Ascending aorta (tissue), 2 donors: ENCODE measurements around the gene POU3F3. TPM values are rescaled to one million over a fixed set of nuclear protein-coding genes. Genes with fewer than 3 reads are reported as not detected.

Experiments
- DNase-seq, 2 donors: peaks; one replicate each; pipeline ENCODE4 v3.0.0-alpha.2; 2019; ENCODE audit warnings: low spot score in 2 of 2
- H3K27ac ChIP-seq, 2 donors: fragments of 200-600 bp; sonication (generic); one replicate each; pipeline ENCODE4 v1.5.1; 2016 to 2017; ENCODE audit warnings: mild to moderate bottlenecking in 1 of 2
- H3K27me3 ChIP-seq: fragments of 200-600 bp; sonication (generic); one replicate; pipeline ENCODE4 v1.5.1; 2017
- H3K36me3 ChIP-seq, 2 donors: fragments of 200-600 bp; sonication (generic); one replicate each; pipeline ENCODE4 v1.5.1; 2016
- H3K4me1 ChIP-seq, 2 donors: fragments of 200-600 bp; sonication (generic); one replicate each; pipeline ENCODE4 v1.5.1; 2016 to 2017; ENCODE audit warnings: mild to moderate bottlenecking in 1 of 2
- H3K4me3 ChIP-seq, 2 donors: fragments of 200-600 bp; sonication (generic); one replicate each; pipeline ENCODE4 v1.5.1; 2016 to 2017; ENCODE audit warnings: mild to moderate bottlenecking in 1 of 2
- H3K9me3 ChIP-seq, 2 donors: fragments of 200-600 bp; sonication (generic); one replicate each; pipeline ENCODE4 v1.5.1; 2016
- intact Hi-C: fragments of 100-400 bp; cut with DNase I; formaldehyde crosslinking; loops from one replicate; pipeline ENCODE4 v1.15.1; 2023
- total RNA-seq: library from RNA; depleted of rRNA; stranded (reverse); fragments of >200 nt; gene quantifications from one replicate; pipeline ENCODE4 v1.1.0, GENCODE V29; 2016
- TF ChIP-seq, protein P1 (sequence below), 3 experiments: fragments of 200-600 bp in 2 of 3; fragments of 450-650 bp in 1 of 3; sonication (generic) in 2 of 3; IDR thresholded peaks; one replicate each; pipeline ENCODE4 v1.5.1; 2016 to 2019; ENCODE audit warnings: antibody characterized with exemption in 3 of 3, mild to moderate bottlenecking in 1 of 3, moderate library complexity in 1 of 3

Gene POU3F3
- total RNA-seq, 1 donor from 2014 or later: 0.21 TPM

GRCh38 chr2:104874230-104874629, 20.3 kb downstream of the POU3F3 start:
- TF ChIP-seq, protein P1, sequence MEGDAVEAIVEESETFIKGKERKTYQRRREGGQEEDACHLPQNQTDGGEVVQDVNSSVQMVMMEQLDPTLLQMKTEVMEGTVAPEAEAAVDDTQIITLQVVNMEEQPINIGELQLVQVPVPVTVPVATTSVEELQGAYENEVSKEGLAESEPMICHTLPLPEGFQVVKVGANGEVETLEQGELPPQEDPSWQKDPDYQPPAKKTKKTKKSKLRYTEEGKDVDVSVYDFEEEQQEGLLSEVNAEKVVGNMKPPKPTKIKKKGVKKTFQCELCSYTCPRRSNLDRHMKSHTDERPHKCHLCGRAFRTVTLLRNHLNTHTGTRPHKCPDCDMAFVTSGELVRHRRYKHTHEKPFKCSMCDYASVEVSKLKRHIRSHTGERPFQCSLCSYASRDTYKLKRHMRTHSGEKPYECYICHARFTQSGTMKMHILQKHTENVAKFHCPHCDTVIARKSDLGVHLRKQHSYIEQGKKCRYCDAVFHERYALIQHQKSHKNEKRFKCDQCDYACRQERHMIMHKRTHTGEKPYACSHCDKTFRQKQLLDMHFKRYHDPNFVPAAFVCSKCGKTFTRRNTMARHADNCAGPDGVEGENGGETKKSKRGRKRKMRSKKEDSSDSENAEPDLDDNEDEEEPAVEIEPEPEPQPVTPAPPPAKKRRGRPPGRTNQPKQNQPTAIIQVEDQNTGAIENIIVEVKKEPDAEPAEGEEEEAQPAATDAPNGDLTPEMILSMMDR (IDR thresholded peaks at IDR 0.05): no peak
- Histone ChIP-seq H3K4me3 (no peak overlapping the region), H3K36me3 (no peaks in the 10 kb centered on the region), H3K27ac (no peak overlapping the region), H3K27me3 (peaks cover 7% of the 10 kb centered on the region), H3K4me1 (peaks cover 2 to 4% of the 10 kb centered on the region in 2 donors), H3K9me3 (no peaks in the 10 kb centered on the region)
- DNase-seq: no peak
- intact Hi-C loops: no loop called here

- DNase-seq: no peak
- TF ChIP-seq, protein P1 (IDR thresholded peaks at IDR 0.05): no peak
- peaks cover 7% of the 10 kb centered on the region for H3K27me3 ChIP-seq
- no peaks in the 10 kb centered on the region for H3K9me3 ChIP-seq
- intact Hi-C loops: no loop called here
- peaks cover 2 to 4% of the 10 kb centered on the region in 2 donors for H3K4me1 ChIP-seq
- no peak overlapping the region for H3K27ac ChIP-seq
- no peak overlapping the region for H3K4me3 ChIP-seq
- no peaks in the 10 kb centered on the region for H3K36me3 ChIP-seq
Measured at GRCh38 chr2:104875262-104875661, 21.3 kb downstream of the POU3F3 start.

DNA sequence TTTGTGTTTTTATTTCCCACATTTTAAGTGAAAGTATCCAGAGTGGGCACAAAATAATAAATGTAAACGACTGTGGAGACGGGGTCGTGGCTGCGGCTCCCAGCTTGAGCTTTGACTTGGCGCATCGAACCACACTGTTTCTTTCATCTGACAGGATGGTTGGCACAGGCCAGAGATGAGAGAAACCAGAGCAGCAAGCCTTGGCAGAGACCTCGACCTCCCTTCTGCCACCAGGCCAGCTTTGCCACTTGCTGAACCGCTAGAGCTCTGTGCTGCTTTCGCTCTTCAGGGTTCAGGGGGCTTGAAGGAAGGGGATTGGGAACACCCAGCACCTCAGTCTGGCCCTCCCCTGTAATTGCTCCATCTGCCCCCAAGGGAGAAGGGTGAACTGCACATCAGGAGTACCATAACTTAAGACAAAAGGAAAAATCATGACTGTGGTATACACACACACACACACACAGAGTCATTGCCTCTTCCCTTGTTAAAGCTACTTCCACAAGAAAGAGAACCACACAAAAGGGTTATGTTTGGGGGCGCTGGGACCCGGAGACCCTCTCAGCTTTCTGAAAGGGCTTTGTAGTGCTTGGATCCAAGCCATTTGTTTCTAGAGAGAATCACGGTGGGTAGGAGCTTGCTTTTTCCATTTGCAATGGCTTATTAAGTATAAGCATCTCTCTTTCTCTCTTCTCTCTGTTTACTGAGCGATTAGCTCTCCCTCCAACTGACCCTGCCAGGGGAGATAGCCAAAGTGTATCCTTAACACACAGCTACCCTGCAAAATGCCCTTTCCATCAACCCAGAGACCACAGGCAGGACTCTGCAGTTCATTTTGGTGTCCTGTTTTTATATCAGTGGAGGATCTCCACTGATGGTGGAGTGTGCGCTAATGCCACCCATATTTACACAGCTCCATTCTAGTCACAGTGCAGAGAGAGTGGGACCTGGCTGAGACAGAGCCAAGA, 23.0 kb downstream of the POU3F3 start:
- H3K36me3 ChIP-seq: no peaks in the 10 kb centered on the region
- no peak overlapping the region for H3K4me3 ChIP-seq
- H3K4me1 ChIP-seq: peaks cover 2 to 4% of the 10 kb centered on the region in 2 donors
- TF ChIP-seq, protein P1 (IDR thresholded peaks at IDR 0.05): no peak
- H3K9me3 ChIP-seq: no peaks in the 10 kb centered on the region
- DNase-seq: no peak
- intact Hi-C loops: no loop called here
- H3K27ac ChIP-seq: no peak overlapping the region
- H3K27me3 ChIP-seq: peaks cover 7% of the 10 kb centered on the region

DNA sequence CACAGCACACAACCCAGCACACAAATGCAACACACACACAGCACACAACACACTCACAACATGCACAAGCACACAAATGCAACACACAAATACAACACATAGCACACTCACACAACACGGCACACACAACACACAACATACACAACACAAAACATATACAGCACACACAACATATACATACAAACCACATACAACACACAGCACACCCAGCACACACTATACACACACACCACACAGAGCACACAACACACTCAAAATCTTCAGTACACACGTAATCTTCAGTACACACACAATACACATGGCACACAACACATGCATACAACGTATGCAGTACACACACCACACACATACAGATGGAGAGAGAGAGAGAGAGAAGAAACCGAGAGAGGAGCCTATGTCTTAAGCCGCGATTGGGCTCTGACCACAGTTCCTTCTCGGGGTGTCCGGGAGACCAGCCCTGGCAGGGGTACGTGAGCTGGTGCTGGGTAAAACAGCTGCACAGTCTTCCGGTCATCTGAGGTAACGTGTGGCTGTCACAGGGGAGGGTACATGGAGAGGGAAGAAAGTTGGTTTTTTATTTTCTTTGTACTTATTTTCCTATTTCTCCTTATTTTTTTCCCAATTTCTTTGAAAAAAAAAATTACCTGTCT, 25.1 kb downstream of the POU3F3 start:
- no peak for DNase-seq
- TF ChIP-seq, protein P1 (IDR thresholded peaks at IDR 0.05): no peak
- Histone ChIP-seq H3K27ac (no peak overlapping the region), H3K4me3 (no peak overlapping the region), H3K9me3 (no peaks in the 10 kb centered on the region), H3K36me3 (no peaks in the 10 kb centered on the region), H3K27me3 (peaks cover 4% of the 10 kb centered on the region), H3K4me1 (no peaks in the 10 kb centered on the region)
- intact Hi-C loops: no loop called here

DNA sequence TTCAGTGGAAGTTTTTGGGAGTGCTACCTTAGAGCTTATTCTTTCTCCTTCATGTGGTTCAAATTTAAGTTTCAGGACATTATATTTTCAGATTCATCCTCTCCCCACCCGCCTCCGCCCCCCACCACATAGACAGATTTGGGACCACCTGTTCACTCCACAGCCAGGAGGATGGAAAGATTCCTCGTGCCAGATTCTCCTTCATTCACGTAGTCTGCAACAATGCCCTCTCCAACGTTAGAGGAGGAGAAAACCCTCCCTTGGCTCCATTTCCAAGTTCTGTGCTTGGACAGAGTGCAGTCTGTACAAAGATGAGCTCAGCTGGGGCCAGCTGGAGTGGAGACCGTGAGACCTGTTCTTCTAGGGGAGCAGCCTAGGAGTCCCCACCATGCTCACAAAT, 26.2 kb downstream of the POU3F3 start:
- Histone ChIP-seq H3K4me3 (no peak overlapping the region), H3K27ac (no peak overlapping the region), H3K4me1 (no peaks in the 10 kb centered on the region), H3K27me3 (peaks cover 4% of the 10 kb centered on the region), H3K36me3 (no peaks in the 10 kb centered on the region), H3K9me3 (no peaks in the 10 kb centered on the region)
- TF ChIP-seq, protein P1 (IDR thresholded peaks at IDR 0.05): no peak
- no peak for DNase-seq
- intact Hi-C loops: no loop called here
